HepG2 (cell line): ENCODE results near the gene NOVA2. TPM values are rescaled to one million over a fixed set of nuclear protein-coding genes. Genes with fewer than 3 reads are reported as not detected.

ENCODE experiments used
- ATAC-seq: fragments of 200-7000 bp; cut with Tn5 transposase; 3 replicates; pipeline ENCODE4 v1.9.1; 2020; ENCODE audit warnings: mild to moderate bottlenecking, moderate library complexity
- BruUV-seq: library from RNA; stranded (reverse); fragments of 400-500 nt; replicated peaks from 2 replicates; lab custom pipeline; 2021; lab: Mats Ljungman, UMichigan
- CTCF ChIA-PET: fragments of 300-600 bp; formaldehyde crosslinking; extraction: SDS; loops from one replicate; lab custom pipeline; 2021; ENCODE audit warnings: low total read pairs, inconsistent platforms, low intra/inter-chr PET ratio; lab: Yijun Ruan, JAX
- POLR2A ChIA-PET: fragments of 350-600 bp; sonication (Branson Sonifier 250); formaldehyde crosslinking; loops from one replicate; lab custom pipeline; 2020; ENCODE audit warnings: antibody characterized with exemption, inconsistent platforms; lab: Yijun Ruan, JAX
- DNase-seq: peaks from one replicate; pipeline ENCODE4 v3.0.0-alpha.2; 2015; ENCODE audit warnings: low spot score
- FAIRE-seq: peaks from 3 replicates; lab custom pipeline; 2011; peaks lifted over from hg19 to GRCh38; lab: Jason Lieb, UNC
- H2AFZ ChIP-seq: one replicate; pipeline ENCODE4 v1.6.1; 2011; ENCODE audit warnings: low read length, inconsistent platforms
- H3K27ac ChIP-seq: fragments of 300-600 bp; 3 replicates; pipeline ENCODE4 v1.8.0; 2011; ENCODE audit warnings: mixed run types, mild to moderate bottlenecking, mixed read lengths, low read length, inconsistent platforms; ENCODE audit not compliant: insufficient read depth; ENCODE audit errors: extremely low read length
- H3K27me3 ChIP-seq, 2 experiments: fragments of 200-600 bp in 1 of 2; 2 replicates in 1 of 2; 3 replicates in 1 of 2; pipeline versions ENCODE4 v1.6.0 to v1.8.0; 2011; ENCODE audit warnings: low read length in 2 of 2, mild to moderate bottlenecking in 2 of 2, moderate library complexity in 2 of 2, inconsistent platforms in 1 of 2; ENCODE audit not compliant: insufficient read depth in 2 of 2, control insufficient read depth in 1 of 2
- H3K36me3 ChIP-seq, 2 experiments: fragments of 200-600 bp in 1 of 2; replicated peaks in 1 of 2; 2 replicates in 1 of 2; 3 replicates in 1 of 2; pipeline versions ENCODE4 v1.5.1 to v1.8.0; 2011; ENCODE audit warnings: low read length in 2 of 2, inconsistent platforms in 1 of 2; ENCODE audit not compliant: insufficient read depth in 2 of 2, control insufficient read depth in 1 of 2
- H3K4me1 ChIP-seq: 2 replicates; pipeline ENCODE4 v1.5.1; 2012; ENCODE audit warnings: low read length, inconsistent platforms; ENCODE audit not compliant: insufficient read depth
- H3K4me2 ChIP-seq: 2 replicates; pipeline ENCODE4 v1.6.0; 2011; ENCODE audit warnings: low read depth, low read length, inconsistent platforms
- H3K4me3 ChIP-seq, 3 experiments: fragments of 200-600 bp in 1 of 3; sonication (generic), shearing (Covaris generic) in 1 of 3; replicated peaks in 1 of 3; 2 replicates each; pipeline ENCODE4 v1.5.1; 2011 to 2016; ENCODE audit warnings: low read length in 3 of 3, inconsistent platforms in 2 of 3, low read depth in 2 of 3, mild to moderate bottlenecking in 2 of 3, control low read depth in 1 of 3, mixed read lengths in 1 of 3; ENCODE audit not compliant: insufficient read depth in 1 of 3
- H3K79me2 ChIP-seq: one replicate; pipeline ENCODE4 v1.6.1; 2011; ENCODE audit warnings: low read length, inconsistent platforms; ENCODE audit not compliant: insufficient read depth
- H3K9ac ChIP-seq: 2 replicates; pipeline ENCODE4 v1.6.0; 2011; ENCODE audit warnings: mild to moderate bottlenecking, low read depth, low read length, inconsistent platforms; ENCODE audit not compliant: insufficient read depth
- H3K9me3 ChIP-seq: 2 replicates; pipeline ENCODE4 v1.5.1; 2012; ENCODE audit warnings: mild to moderate bottlenecking, low read length
- H4K20me1 ChIP-seq: 2 replicates; pipeline ENCODE4 v1.6.0; 2011; ENCODE audit warnings: inconsistent platforms, mild to moderate bottlenecking, low read length, moderate library complexity; ENCODE audit not compliant: insufficient read depth
- CCAR2 ChIP-seq: fragments of 200-400 bp; formaldehyde crosslinking; optimal IDR thresholded peaks from 2 replicates; pipeline ENCODE3; 2018; ENCODE audit warnings: low read depth, mild to moderate bottlenecking, low read length, moderate library complexity
- IKZF1 ChIP-seq: fragments of 450-650 bp; IDR thresholded peaks from 2 replicates; pipeline ENCODE4 v1.7.1; 2016
- MED1 ChIP-seq: sonication (generic); formaldehyde crosslinking; IDR thresholded peaks from 2 replicates; pipeline ENCODE4 v1.4.0; 2020; ENCODE audit warnings: missing genetic modification reagents
- MLLT10 ChIP-seq: sonication (generic); formaldehyde crosslinking; IDR thresholded peaks from 2 replicates; pipeline ENCODE4 v1.4.0; 2020; ENCODE audit warnings: missing genetic modification reagents
- SP1 ChIP-seq, 2 experiments: fragments of 450-650 bp in 1 of 2; sonication (generic) in 1 of 2; formaldehyde crosslinking in 1 of 2; IDR thresholded peaks; 2 replicates each; pipeline versions ENCODE4 v1.4.0 to v1.6.1; 2016 to 2020; ENCODE audit warnings: missing genetic modification reagents in 1 of 2
- ZKSCAN5 ChIP-seq: sonication (generic); formaldehyde crosslinking; IDR thresholded peaks from 2 replicates; pipeline ENCODE4 v1.5.1; 2020; ENCODE audit warnings: mild to moderate bottlenecking, missing genetic modification reagents
- ZNF496 ChIP-seq: sonication (generic); formaldehyde crosslinking; IDR thresholded peaks from 2 replicates; pipeline ENCODE4 v1.8.1; 2023; ENCODE audit warnings: mild to moderate bottlenecking, moderate library complexity, missing genetic modification reagents; ENCODE audit not compliant: insufficient replicate concordance
- ZNF768 ChIP-seq: sonication (generic); formaldehyde crosslinking; IDR thresholded peaks from 2 replicates; pipeline ENCODE4 v1.4.0; 2020; ENCODE audit warnings: missing genetic modification reagents
- WGBS: methylation state at CpG from one replicate; pipeline ENCODE4 v1.1.6; 2017; ENCODE audit warnings: low lambda C conversion rate; 5-methylcytosine and 5-hydroxymethylcytosine counted together
- in situ Hi-C: cut with HindIII; loops from 2 replicates; pipeline ENCODE4 v1.10.0; 2017; ENCODE audit warnings: low pct_unique_long_range_greater_than_20kb; ENCODE audit not compliant: extremely low pct_ligation_motif_present
- intact Hi-C: fragments of 100-400 bp; cut with micrococcal nuclease; formaldehyde crosslinking; loops from one replicate; pipeline ENCODE4 v1.10.0; 2022; ENCODE audit not compliant: unreplicated experiment
- polyA plus RNA-seq, 8 experiments: library from polyadenylated mRNA; depleted of rRNA in 3 of 8; stranded (reverse) in 7 of 8; unstranded in 1 of 8; fragments of >200 nt; fragmentation: Illumina TruSeq in 4 of 8; extraction: Trizol in 4 of 8; gene quantifications; 2 replicates each; pipeline versions ENCODE4 v1.2.1 to v1.2.3, GENCODE V29; 2011 to 2016; ENCODE audit warnings: low read depth in 4 of 8, missing spikeins in 1 of 8, mixed read lengths in 1 of 8; ENCODE audit not compliant: insufficient read depth in 1 of 8
- total RNA-seq, 5 experiments: library from RNA; depleted of rRNA; stranded (reverse); fragments of >200 nt; fragmentation: Illumina TruSeq; extraction: Trizol; gene quantifications; 2 replicates each; pipeline ENCODE4 v1.2.3, GENCODE V29; 2016; ENCODE audit warnings: low read depth in 1 of 5
- TF ChIP-seq, protein P1 (sequence below): sonication (generic); formaldehyde crosslinking; IDR thresholded peaks from 2 replicates; pipeline ENCODE4 v1.8.0; 2022; ENCODE audit warnings: mild to moderate bottlenecking, missing genetic modification reagents, moderate library complexity

NOVA2 gene
- total and polyA plus RNA-seq, 2 of the 13 experiments (the other 11 are each of a cell fraction or from before 2014, with no cell fraction given), result not detected

DNA sequence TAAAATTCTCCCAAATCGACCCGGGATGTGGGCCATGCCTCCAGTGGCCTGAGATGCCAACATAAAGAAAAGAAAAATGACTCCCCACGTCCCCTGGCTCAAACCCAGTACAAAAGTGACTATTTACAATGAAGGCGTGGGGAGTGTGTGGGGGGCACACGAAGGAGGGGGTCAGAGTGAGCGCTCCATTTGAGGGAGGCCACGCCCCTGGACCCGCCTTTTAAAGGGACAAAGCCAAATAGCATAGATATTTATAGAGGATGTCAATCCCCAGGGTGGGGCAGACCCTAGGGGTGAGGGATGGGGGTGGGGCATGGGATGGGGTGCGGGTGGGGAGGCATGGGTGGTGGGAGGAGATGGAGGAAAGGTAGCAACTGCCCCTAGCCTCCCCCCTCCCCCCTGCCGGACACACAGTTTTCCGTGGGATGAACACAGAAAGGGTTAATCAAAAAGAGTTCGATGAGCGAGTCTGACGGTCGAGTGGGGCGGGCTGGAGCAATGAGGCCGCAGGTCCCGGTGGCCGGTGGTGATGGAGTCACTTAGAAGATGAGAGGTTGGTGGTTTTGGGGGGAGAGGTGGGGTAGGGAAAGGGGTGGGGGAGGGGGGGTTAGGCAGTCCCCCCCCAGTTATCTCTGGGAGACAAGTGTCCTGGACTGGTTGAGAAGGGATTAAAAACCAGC is 39.0 kb downstream of the NOVA2 start:
- H3K79me2 ChIP-seq, result no peaks in the 10 kb centered on the region
- H3K27ac ChIP-seq, result no peak overlapping the region
- no peak overlapping the region for H2AFZ ChIP-seq
- H3K27me3 ChIP-seq, result peaks cover 2 to 35% of the 10 kb centered on the region in 2 experiments
- no peak for ATAC-seq
- no peaks in the 10 kb centered on the region for H3K9me3 ChIP-seq
- no peaks in the 10 kb centered on the region for H3K36me3 ChIP-seq
- CTCF ChIA-PET, result no interaction called here
- H3K9ac ChIP-seq, result no peak overlapping the region
- no peaks in the 10 kb centered on the region for H4K20me1 ChIP-seq
- in situ Hi-C loops, result no loop called here
- no peak overlapping the region for H3K4me3 ChIP-seq
- TF ChIP-seq, protein P1, sequence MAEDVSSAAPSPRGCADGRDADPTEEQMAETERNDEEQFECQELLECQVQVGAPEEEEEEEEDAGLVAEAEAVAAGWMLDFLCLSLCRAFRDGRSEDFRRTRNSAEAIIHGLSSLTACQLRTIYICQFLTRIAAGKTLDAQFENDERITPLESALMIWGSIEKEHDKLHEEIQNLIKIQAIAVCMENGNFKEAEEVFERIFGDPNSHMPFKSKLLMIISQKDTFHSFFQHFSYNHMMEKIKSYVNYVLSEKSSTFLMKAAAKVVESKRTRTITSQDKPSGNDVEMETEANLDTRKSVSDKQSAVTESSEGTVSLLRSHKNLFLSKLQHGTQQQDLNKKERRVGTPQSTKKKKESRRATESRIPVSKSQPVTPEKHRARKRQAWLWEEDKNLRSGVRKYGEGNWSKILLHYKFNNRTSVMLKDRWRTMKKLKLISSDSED (CRISPR knock-in tag), result no peak
- TF ChIP-seq ZKSCAN5 (CRISPR knock-in tag), result no peak
- TF ChIP-seq IKZF1, result no peak
- TF ChIP-seq SP1 (IDR thresholded peaks at IDR 0.05), result no peak
- TF ChIP-seq SP1 (CRISPR knock-in tag; IDR thresholded peaks at IDR 0.05), result 0 out of 2 replicates have a peak, but pooled peaks have one; percentile 35
- TF ChIP-seq ZNF768 (CRISPR knock-in tag), result no peak
- TF ChIP-seq ZNF496 (CRISPR knock-in tag), result no peak
- no peak for TF ChIP-seq MLLT10 (CRISPR knock-in tag)
- TF ChIP-seq CCAR2, result no peak
- TF ChIP-seq MED1 (CRISPR knock-in tag), result no peak
- TF ChIP-seq, all 625 proteins: peak for 1
- no peak for DNase-seq
- Histone ChIP-seq H3K4me2 (no peak overlapping the region), H3K4me1 (no peaks in the 10 kb centered on the region)
- FAIRE-seq, result no peak
- intact Hi-C loops, result no loop called here
- POLR2A ChIA-PET, result no interaction called here
- 6% methylated on average over 19 of the region's 19 CpGs for whole genome bisulfite sequencing
- no TSS peak for BruUV-seq
